Nephron (organoid): ENCODE measurements around the gene SP3.

ENCODE experiments used
- H3K27ac Mint-ChIP-seq, 3 experiments: 2 replicates each; pipeline ENCODE4 v1.8.0; 2020; ENCODE audit warnings: mixed read lengths in 3 of 3, mild to moderate bottlenecking in 2 of 3, moderate library complexity in 1 of 3
- H3K27me3 Mint-ChIP-seq: 2 replicates; pipeline ENCODE4 v1.8.0; 2021; ENCODE audit warnings: low read depth, mild to moderate bottlenecking, moderate library complexity, mixed read lengths
- H3K36me3 Mint-ChIP-seq: 2 replicates; pipeline ENCODE4 v1.8.0; 2020; ENCODE audit warnings: low read depth, mixed read lengths
- H3K4me1 Mint-ChIP-seq: 2 replicates; pipeline ENCODE4 v1.8.0; 2020; ENCODE audit warnings: mixed read lengths
- H3K4me3 Mint-ChIP-seq, 3 experiments: 2 replicates each; pipeline ENCODE4 v1.8.0; 2020; ENCODE audit warnings: mild to moderate bottlenecking in 3 of 3, mixed read lengths in 3 of 3, moderate library complexity in 2 of 3
- H3K9me3 Mint-ChIP-seq: 2 replicates; pipeline ENCODE4 v1.8.0; 2020; ENCODE audit warnings: mixed read lengths
- CTCF ChIP-seq, 3 experiments: fragments of 200-600 bp; sonication (generic); IDR thresholded peaks; one replicate each; pipeline ENCODE4 v1.5.0; 2021; ENCODE audit warnings: antibody characterized with exemption in 3 of 3; ENCODE audit not compliant: unreplicated experiment in 3 of 3

Gene SP3

GRCh38 chr2:173955867-173956266, 9.3 kb downstream of the SP3 start:
- Mint-ChIP-seq H3K36me3 (peaks cover 91% of the 10 kb centered on the region), H3K4me3 (no peak overlapping the region), H3K27me3 (no peaks in the 10 kb centered on the region), H3K27ac (peak overlapping the region in 1 of 3 experiments; percentile 37), H3K4me1 (peaks cover 47% of the 10 kb centered on the region), H3K9me3 (peaks cover 15% of the 10 kb centered on the region)
- TF ChIP-seq CTCF (IDR thresholded peaks at IDR 0.05; ENCODE audit: unreplicated experiment in 3 of 3): no peak

- peaks cover 9% of the 10 kb centered on the region for H3K9me3 Mint-ChIP-seq
- no peak overlapping the region for H3K27ac Mint-ChIP-seq
- peaks cover 92% of the 10 kb centered on the region for H3K36me3 Mint-ChIP-seq
- no peak overlapping the region for H3K4me3 Mint-ChIP-seq
- TF ChIP-seq CTCF (IDR thresholded peaks at IDR 0.05; ENCODE audit: unreplicated experiment in 3 of 3): no peak
- H3K27me3 Mint-ChIP-seq: no peaks in the 10 kb centered on the region
- H3K4me1 Mint-ChIP-seq: peaks cover 41% of the 10 kb centered on the region
Observed at GRCh38 chr2:173955004-173955403, 10.2 kb downstream of the SP3 start.

- Mint-ChIP-seq H3K4me1 (peaks cover 27% of the 10 kb centered on the region), H3K27ac (no peak overlapping the region), H3K27me3 (no peaks in the 10 kb centered on the region), H3K4me3 (no peak overlapping the region), H3K9me3 (peaks cover 5% of the 10 kb centered on the region), H3K36me3 (peaks cover 80% of the 10 kb centered on the region)
- no peak for TF ChIP-seq CTCF (IDR thresholded peaks at IDR 0.05; ENCODE audit: unreplicated experiment in 3 of 3)
Observed at GRCh38 chr2:173953047-173953424, 12.1 kb downstream of the SP3 start.

- H3K4me1 Mint-ChIP-seq: peaks cover 24% of the 10 kb centered on the region
- no peak for TF ChIP-seq CTCF (IDR thresholded peaks at IDR 0.05; ENCODE audit: unreplicated experiment in 3 of 3)
- H3K9me3 Mint-ChIP-seq: peaks cover 5% of the 10 kb centered on the region
- no peak overlapping the region for H3K4me3 Mint-ChIP-seq
- H3K27ac Mint-ChIP-seq: no peak overlapping the region
- no peaks in the 10 kb centered on the region for H3K27me3 Mint-ChIP-seq
- H3K36me3 Mint-ChIP-seq: peaks cover 84% of the 10 kb centered on the region
Observed at GRCh38 chr2:173952267-173953046, 12.7 kb downstream of the SP3 start.

GRCh38 chr2:173948842-173949241, 16.3 kb downstream of the SP3 start:
- peaks cover 60% of the 10 kb centered on the region for H3K36me3 Mint-ChIP-seq
- no peaks in the 10 kb centered on the region for H3K27me3 Mint-ChIP-seq
- no peak overlapping the region for H3K27ac Mint-ChIP-seq
- TF ChIP-seq CTCF (IDR thresholded peaks at IDR 0.05; ENCODE audit: unreplicated experiment in 3 of 3): no peak
- H3K9me3 Mint-ChIP-seq: peaks cover 5% of the 10 kb centered on the region
- H3K4me1 Mint-ChIP-seq: peaks cover 4% of the 10 kb centered on the region
- H3K4me3 Mint-ChIP-seq: no peak overlapping the region

- no peak overlapping the region for H3K27ac Mint-ChIP-seq
- peaks cover 5% of the 10 kb centered on the region for H3K9me3 Mint-ChIP-seq
- H3K4me3 Mint-ChIP-seq: no peak overlapping the region
- H3K4me1 Mint-ChIP-seq: peaks cover 6% of the 10 kb centered on the region
- TF ChIP-seq CTCF (IDR thresholded peaks at IDR 0.05; ENCODE audit: unreplicated experiment in 3 of 3): no peak
- H3K36me3 Mint-ChIP-seq: peaks cover 59% of the 10 kb centered on the region
- no peaks in the 10 kb centered on the region for H3K27me3 Mint-ChIP-seq
Observed at GRCh38 chr2:173948198-173948597, 17.0 kb downstream of the SP3 start.
